Gastroesophageal sphincter (tissue), 3 donors: ENCODE data around the gene ABHD4.

Experiments
- EP300 ChIP-seq: sonication (generic); formaldehyde crosslinking; IDR thresholded peaks from one replicate; pipeline ENCODE4 v1.6.1; 2017; ENCODE audit warnings: antibody characterized with exemption, mild to moderate bottlenecking
- POLR2A ChIP-seq, 2 donors: fragments of 450-650 bp; IDR thresholded peaks; one replicate each; pipeline ENCODE4 v1.6.1; 2017; ENCODE audit warnings: antibody characterized with exemption in 2 of 2, mild to moderate bottlenecking in 2 of 2, moderate library complexity in 1 of 2
- TF ChIP-seq, protein P1 (sequence below), 4 experiments: fragments of 200-600 bp in 2 of 4; fragments of 450-650 bp in 2 of 4; sonication (generic) in 1 of 4; IDR thresholded peaks; one replicate each; pipeline ENCODE4 v1.5.1; 2017 to 2019; ENCODE audit warnings: antibody characterized with exemption in 4 of 4, mild to moderate bottlenecking in 2 of 4, moderate library complexity in 2 of 4

DNA sequence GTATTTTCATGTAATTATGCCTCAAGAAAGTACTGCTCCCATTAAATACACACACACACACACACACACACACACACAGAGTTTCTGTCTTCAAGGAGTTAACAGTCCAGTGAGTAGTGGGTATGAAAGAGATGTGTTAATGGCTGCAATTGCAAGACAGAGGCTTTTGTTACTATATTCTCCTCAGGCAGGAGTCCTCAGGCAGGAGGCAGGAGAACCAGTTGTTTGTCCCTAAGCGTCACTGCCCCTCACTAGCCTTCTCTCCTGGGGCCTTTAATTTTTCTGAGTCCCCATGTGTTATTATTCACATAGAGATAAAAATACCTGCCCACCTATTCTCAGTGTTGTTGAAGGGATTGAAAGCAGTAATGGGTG is 40.3 kb upstream of the ABHD4 start:
- TF ChIP-seq, protein P1, sequence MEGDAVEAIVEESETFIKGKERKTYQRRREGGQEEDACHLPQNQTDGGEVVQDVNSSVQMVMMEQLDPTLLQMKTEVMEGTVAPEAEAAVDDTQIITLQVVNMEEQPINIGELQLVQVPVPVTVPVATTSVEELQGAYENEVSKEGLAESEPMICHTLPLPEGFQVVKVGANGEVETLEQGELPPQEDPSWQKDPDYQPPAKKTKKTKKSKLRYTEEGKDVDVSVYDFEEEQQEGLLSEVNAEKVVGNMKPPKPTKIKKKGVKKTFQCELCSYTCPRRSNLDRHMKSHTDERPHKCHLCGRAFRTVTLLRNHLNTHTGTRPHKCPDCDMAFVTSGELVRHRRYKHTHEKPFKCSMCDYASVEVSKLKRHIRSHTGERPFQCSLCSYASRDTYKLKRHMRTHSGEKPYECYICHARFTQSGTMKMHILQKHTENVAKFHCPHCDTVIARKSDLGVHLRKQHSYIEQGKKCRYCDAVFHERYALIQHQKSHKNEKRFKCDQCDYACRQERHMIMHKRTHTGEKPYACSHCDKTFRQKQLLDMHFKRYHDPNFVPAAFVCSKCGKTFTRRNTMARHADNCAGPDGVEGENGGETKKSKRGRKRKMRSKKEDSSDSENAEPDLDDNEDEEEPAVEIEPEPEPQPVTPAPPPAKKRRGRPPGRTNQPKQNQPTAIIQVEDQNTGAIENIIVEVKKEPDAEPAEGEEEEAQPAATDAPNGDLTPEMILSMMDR (IDR thresholded peaks at IDR 0.05) = no peak
- TF ChIP-seq EP300 (no peak), POLR2A (IDR thresholded peaks at IDR 0.05) (no peak)
